ENCODE measurements around the gene OGFR.

Gene OGFR

GRCh38 chr20:62787321-62787720, 17.3 kb upstream of the OGFR start:
- H3K36me3 ChIP-seq (ENCODE audit: control insufficient read depth, insufficient read depth, low read length), result no peaks in the 10 kb centered on the region
- H3K4me3 ChIP-seq (replicated peaks; ENCODE audit: low read depth, low read length), result no peak overlapping the region
- H3K27me3 ChIP-seq (replicated peaks; ENCODE audit: control insufficient read depth, insufficient read depth, low read length), result no peaks in the 10 kb centered on the region; the same call in 1 of the 2 replicates
- no peak for TF ChIP-seq CTCF (IDR thresholded peaks at IDR 0.05; ENCODE audit: insufficient read depth, low read length, poor library complexity, severe bottlenecking)
- no peak for DNase-seq (ENCODE audit: extremely low read depth, insufficient read length)

- no peak for TF ChIP-seq CTCF (IDR thresholded peaks at IDR 0.05; ENCODE audit: insufficient read depth, low read length, poor library complexity, severe bottlenecking)
- DNase-seq (ENCODE audit: extremely low read depth, insufficient read length), result no peak
Observed at GRCh38 chr20:62787866-62788265, 16.8 kb upstream of the OGFR start.

DNA sequence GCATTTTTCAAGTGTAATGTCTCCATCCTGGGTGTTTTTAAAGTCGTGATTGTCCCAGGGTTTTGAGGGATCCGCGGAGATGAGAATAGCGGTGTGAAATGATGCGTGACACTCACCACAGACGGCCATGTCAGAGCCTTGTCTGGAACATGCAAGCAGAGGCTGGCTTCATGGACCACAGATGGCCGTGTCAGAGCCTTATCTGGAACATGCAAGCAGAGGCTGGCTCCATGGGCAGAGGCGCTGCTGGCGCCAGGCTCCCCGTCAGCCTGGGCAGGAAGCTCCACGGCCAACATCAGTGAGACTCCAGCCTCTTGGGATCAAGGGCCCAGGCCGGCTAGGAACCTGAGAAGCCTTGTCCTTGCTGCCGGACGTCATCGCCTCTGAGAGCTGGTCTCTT, 16.0 kb upstream of the OGFR start:
- no peak for TF ChIP-seq CTCF (IDR thresholded peaks at IDR 0.05; ENCODE audit: insufficient read depth, low read length, poor library complexity, severe bottlenecking)
- Histone ChIP-seq H3K27me3 (replicated peaks; ENCODE audit: control insufficient read depth, insufficient read depth, low read length) (no peaks in the 10 kb centered on the region; the same call in 1 of the 2 replicates), H3K36me3 (ENCODE audit: control insufficient read depth, insufficient read depth, low read length) (no peaks in the 10 kb centered on the region), H3K4me3 (replicated peaks; ENCODE audit: low read depth, low read length) (no peak overlapping the region)
- DNase-seq (ENCODE audit: extremely low read depth, insufficient read length), result no peak

More at GRCh38 chr20:62787866-62788265, 16.8 kb upstream of the OGFR start:
- Histone ChIP-seq H3K27me3 (replicated peaks; ENCODE audit: control insufficient read depth, insufficient read depth, low read length) (no peaks in the 10 kb centered on the region; the same call in 1 of the 2 replicates), H3K4me3 (replicated peaks; ENCODE audit: low read depth, low read length) (no peak overlapping the region), H3K36me3 (ENCODE audit: control insufficient read depth, insufficient read depth, low read length) (no peaks in the 10 kb centered on the region)

GRCh38 chr20:62790075-62790474, 14.6 kb upstream of the OGFR start:
- Histone ChIP-seq H3K4me3 (replicated peaks; ENCODE audit: low read depth, low read length) (no peak overlapping the region), H3K27me3 (replicated peaks; ENCODE audit: control insufficient read depth, insufficient read depth, low read length) (no peaks in the 10 kb centered on the region; the same call in 1 of the 2 replicates), H3K36me3 (ENCODE audit: control insufficient read depth, insufficient read depth, low read length) (no peaks in the 10 kb centered on the region)
- no peak for TF ChIP-seq CTCF (IDR thresholded peaks at IDR 0.05; ENCODE audit: insufficient read depth, low read length, poor library complexity, severe bottlenecking)
- DNase-seq (ENCODE audit: extremely low read depth, insufficient read length), result no peak

GRCh38 chr20:62791301-62792181, 13.1 kb upstream of the OGFR start:
- H3K36me3 ChIP-seq (ENCODE audit: control insufficient read depth, insufficient read depth, low read length), result no peaks in the 10 kb centered on the region
- TF ChIP-seq CTCF (IDR thresholded peaks at IDR 0.05; ENCODE audit: insufficient read depth, low read length, poor library complexity, severe bottlenecking), result peak; percentile 95
- peak; percentile 55 for DNase-seq (ENCODE audit: extremely low read depth, insufficient read length)
- no peaks in the 10 kb centered on the region for H3K27me3 ChIP-seq (replicated peaks; ENCODE audit: control insufficient read depth, insufficient read depth, low read length)
- H3K4me3 ChIP-seq (replicated peaks; ENCODE audit: low read depth, low read length), result no peak overlapping the region
